ENCODE results near the gene USP8.
A peak's percentile ranks its signal among the peaks of the same experiment; 100 is the strongest.
"Not testable (repeated sequence)": the region's sequence is repeated elsewhere in the genome, so short reads cannot be mapped to it uniquely, and the experiment has no call there.

The USP8 gene

GRCh38 chr15:50440932-50441331 is 16.7 kb downstream of the USP8 start:
- no peak for DNase-seq (ENCODE audit: low spot score)

GRCh38 chr15:50452927-50453326 is 28.7 kb downstream of the USP8 start:
- no peak for DNase-seq (ENCODE audit: low spot score)

- DNase-seq (ENCODE audit: low spot score), result no peak
These were observed 34.3 kb downstream of the USP8 start for GRCh38 chr15:50458348-50459112.

GRCh38 chr15:50463423-50464358 is 39.5 kb downstream of the USP8 start:
- no peak for DNase-seq (ENCODE audit: low spot score)

GRCh38 chr15:50471072-50471471 is 46.9 kb downstream of the USP8 start:
- no peak for DNase-seq (ENCODE audit: low spot score)

- DNase-seq (ENCODE audit: low spot score), result no peak
These were observed 51.9 kb downstream of the USP8 start for GRCh38 chr15:50476143-50476542.

GRCh38 chr15:50484781-50485180 is 60.6 kb downstream of the USP8 start:
- DNase-seq (ENCODE audit: low spot score), result no peak

GRCh38 chr15:50485389-50485788 is 61.2 kb downstream of the USP8 start:
- DNase-seq (ENCODE audit: low spot score), result no peak

GRCh38 chr15:50487287-50487686 is 63.1 kb downstream of the USP8 start:
- DNase-seq (ENCODE audit: low spot score), result no peak

- DNase-seq (ENCODE audit: low spot score), result no peak
These were observed 69.4 kb downstream of the USP8 start for GRCh38 chr15:50493625-50494024.

- not testable (repeated sequence) for DNase-seq (ENCODE audit: low spot score)
These were observed 70.3 kb downstream of the USP8 start for GRCh38 chr15:50494547-50494946.

- no peak for DNase-seq (ENCODE audit: low spot score)
These were observed 72.5 kb downstream of the USP8 start for GRCh38 chr15:50496692-50497091.

GRCh38 chr15:50500352-50500751 is 76.1 kb downstream of the USP8 start:
- DNase-seq (ENCODE audit: low spot score), result no peak

GRCh38 chr15:50501815-50502214 is 77.6 kb downstream of the USP8 start:
- DNase-seq (ENCODE audit: low spot score), result no peak

GRCh38 chr15:50503144-50503543 is 78.9 kb downstream of the USP8 start:
- no peak for DNase-seq (ENCODE audit: low spot score)

GRCh38 chr15:50505656-50506055 is 81.5 kb downstream of the USP8 start:
- not testable (repeated sequence) for DNase-seq (ENCODE audit: low spot score)

GRCh38 chr15:50506121-50506520 is 81.9 kb downstream of the USP8 start:
- DNase-seq (ENCODE audit: low spot score), result peak; percentile 58

- no peak for DNase-seq (ENCODE audit: low spot score)
These were observed 88.8 kb downstream of the USP8 start for GRCh38 chr15:50513001-50513400.

GRCh38 chr15:50519740-50520425 is 95.7 kb downstream of the USP8 start:
- DNase-seq (ENCODE audit: low spot score), result no peak

- no peak for DNase-seq (ENCODE audit: low spot score)
These were observed 99.6 kb downstream of the USP8 start for GRCh38 chr15:50523851-50524251.

GRCh38 chr15:50531163-50531562 is 107.0 kb downstream of the USP8 start:
- no peak for DNase-seq (ENCODE audit: low spot score)

- DNase-seq (ENCODE audit: low spot score), result no peak
These were observed 107.6 kb downstream of the USP8 start for GRCh38 chr15:50531766-50532165.

GRCh38 chr15:50542887-50543210 is 118.6 kb downstream of the USP8 start:
- DNase-seq (ENCODE audit: low spot score), result no peak

All from ecto neural progenitor cell (in vitro differentiated cells).